ENCODE measurements around the gene ACHE. TPM values are rescaled to one million over a fixed set of nuclear protein-coding genes. Genes with fewer than 3 reads are reported as not detected.

ACHE gene
- total and polyA plus RNA-seq, 7 donors: 3.0 to 20.6 (median 5.7) TPM

DNA sequence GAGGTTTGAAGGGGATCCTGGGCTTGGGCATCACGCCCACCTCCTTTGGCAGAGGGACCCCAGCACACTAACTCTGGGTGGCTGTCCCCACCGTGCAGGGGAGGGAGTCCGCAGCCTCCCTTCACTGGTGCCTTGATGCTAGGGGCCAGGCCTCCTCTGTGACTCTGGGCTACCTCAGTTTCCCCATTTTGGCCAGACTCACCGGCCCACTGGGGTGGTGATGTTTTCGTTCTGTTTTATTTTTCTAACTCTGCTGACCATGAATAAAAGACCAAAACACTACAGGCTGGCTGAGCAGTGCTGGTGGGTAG lies 29.0 kb downstream of the ACHE start:
- Histone ChIP-seq H3K27ac (peak overlapping the region; percentile 95 to 97 (median 96)), H3K27me3 (no peaks in the 10 kb centered on the region), H3K4me1 (peaks cover 0 to 38% (median 34%) of the 10 kb centered on the region in 4 donors), H3K4me3 (peak overlapping the region; percentile 73 to 89 (median 82)), H3K36me3 (peaks cover 0 to 27% (median 15%) of the 10 kb centered on the region in 4 donors), H3K9me3 (no peaks in the 10 kb centered on the region)
- no peak for TF ChIP-seq POLR2A (IDR thresholded peaks at IDR 0.05)
- TF ChIP-seq, protein P1, sequence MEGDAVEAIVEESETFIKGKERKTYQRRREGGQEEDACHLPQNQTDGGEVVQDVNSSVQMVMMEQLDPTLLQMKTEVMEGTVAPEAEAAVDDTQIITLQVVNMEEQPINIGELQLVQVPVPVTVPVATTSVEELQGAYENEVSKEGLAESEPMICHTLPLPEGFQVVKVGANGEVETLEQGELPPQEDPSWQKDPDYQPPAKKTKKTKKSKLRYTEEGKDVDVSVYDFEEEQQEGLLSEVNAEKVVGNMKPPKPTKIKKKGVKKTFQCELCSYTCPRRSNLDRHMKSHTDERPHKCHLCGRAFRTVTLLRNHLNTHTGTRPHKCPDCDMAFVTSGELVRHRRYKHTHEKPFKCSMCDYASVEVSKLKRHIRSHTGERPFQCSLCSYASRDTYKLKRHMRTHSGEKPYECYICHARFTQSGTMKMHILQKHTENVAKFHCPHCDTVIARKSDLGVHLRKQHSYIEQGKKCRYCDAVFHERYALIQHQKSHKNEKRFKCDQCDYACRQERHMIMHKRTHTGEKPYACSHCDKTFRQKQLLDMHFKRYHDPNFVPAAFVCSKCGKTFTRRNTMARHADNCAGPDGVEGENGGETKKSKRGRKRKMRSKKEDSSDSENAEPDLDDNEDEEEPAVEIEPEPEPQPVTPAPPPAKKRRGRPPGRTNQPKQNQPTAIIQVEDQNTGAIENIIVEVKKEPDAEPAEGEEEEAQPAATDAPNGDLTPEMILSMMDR (IDR thresholded peaks at IDR 0.05): no peak
- no peak for TF ChIP-seq EP300 (IDR thresholded peaks at IDR 0.05)
- no peak for TF ChIP-seq POLR2AphosphoS5 (IDR thresholded peaks at IDR 0.05)
- intact Hi-C loops (cut with DNase I): loop anchor here (5.0 to 10.0 kb wide), 2 partner anchors 159 to 392 kb away; partner anchors contain the start of genes POP7 and TSC22D4
- DNase-seq: no peak
- 27 to 52% methylated on average over 5 of the region's 5 CpGs for WGBS, 2 donors

DNA sequence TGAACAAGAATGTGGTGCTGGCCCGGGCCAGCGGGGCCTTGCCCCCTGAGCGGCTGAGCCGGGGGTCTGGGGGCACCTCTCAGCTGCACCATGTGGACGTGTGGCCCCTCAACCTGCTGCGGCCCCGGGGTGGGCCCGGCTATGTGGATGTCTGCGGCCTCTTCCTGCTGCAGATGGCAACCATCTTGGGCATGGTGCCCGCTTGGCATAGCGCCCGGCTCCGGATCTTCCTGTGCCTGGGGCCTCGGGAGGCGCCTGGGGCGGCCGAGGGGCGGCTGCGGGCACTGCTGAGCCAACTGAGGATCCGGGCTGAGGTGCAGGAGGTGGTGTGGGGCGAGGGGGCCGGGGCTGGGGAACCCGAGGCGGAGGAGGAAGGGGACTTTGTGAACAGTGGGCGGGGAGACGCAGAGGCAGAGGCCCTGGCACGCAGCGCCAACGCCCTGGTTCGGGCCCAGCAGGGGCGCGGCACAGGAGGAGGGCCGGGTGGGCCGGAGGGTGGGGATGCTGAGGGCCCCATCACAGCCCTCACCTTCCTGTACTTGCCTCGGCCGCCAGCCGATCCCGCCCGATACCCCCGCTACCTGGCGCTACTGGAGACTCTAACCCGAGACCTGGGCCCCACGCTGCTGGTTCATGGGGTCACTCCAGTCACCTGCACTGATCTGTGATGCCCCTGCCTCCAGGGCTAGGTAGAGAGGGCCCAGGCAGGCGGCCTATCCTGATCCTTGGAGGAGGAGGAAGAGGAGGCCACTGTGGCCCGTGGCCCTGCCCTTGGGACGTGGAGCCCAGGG lies 29.6 kb downstream of the ACHE start:
- intact Hi-C loops (cut with DNase I): loop anchor here (5.0 to 10.0 kb wide), 2 partner anchors 159 to 391 kb away; partner anchors contain the start of genes POP7 and TSC22D4
- WGBS, 2 donors: 17 to 57% methylated on average over 46 of the region's 46 CpGs

DNA sequence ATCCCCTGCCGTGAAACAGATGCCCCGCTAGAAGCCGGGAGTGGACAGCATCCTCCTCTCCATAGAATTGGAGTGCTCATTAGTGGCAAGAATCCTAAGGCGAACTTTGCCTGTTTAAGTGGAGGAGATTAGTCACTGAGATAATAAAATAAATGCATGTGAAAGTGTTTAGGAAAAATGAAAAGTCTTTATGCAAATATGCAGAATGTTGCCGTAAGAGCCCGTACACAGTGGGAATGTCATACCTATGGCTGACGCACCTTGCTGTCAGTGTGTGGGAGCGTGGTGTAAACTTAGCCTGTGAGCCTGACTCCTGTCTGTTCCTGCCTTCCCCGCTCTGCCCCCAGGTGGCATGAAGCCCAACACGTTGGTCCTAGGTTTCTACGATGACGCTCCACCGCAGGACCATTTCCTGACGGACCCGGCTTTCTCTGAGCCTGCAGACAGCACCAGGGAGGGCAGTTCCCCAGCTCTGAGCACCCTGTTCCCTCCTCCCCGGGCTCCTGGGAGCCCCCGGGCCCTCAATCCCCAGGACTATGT lies 30.2 kb downstream of the ACHE start:
- peaks cover 0 to 38% (median 34%) of the 10 kb centered on the region in 4 donors for H3K4me1 ChIP-seq
- H3K36me3 ChIP-seq: peaks cover 0 to 27% (median 15%) of the 10 kb centered on the region in 4 donors
- no peak for DNase-seq
- WGBS, 2 donors: 79 to 82% methylated on average over 17 of the region's 17 CpGs
- H3K4me3 ChIP-seq: peak overlapping the region in 2 of 4 donors; percentile 87 to 89
- no peaks in the 10 kb centered on the region for H3K9me3 ChIP-seq
- peak overlapping the region; percentile 95 to 97 (median 96) for H3K27ac ChIP-seq
- TF ChIP-seq EP300 (IDR thresholded peaks at IDR 0.05) (no peak), POLR2A (IDR thresholded peaks at IDR 0.05) (no peak)
- intact Hi-C loops (cut with DNase I): loop anchor here (5.0 to 10.0 kb wide), 2 partner anchors 158 to 391 kb away; partner anchors contain the start of genes POP7 and TSC22D4
- H3K27me3 ChIP-seq: no peaks in the 10 kb centered on the region

More for the DNA sequence above, 29.6 kb downstream of the ACHE start:
- peak overlapping the region; percentile 73 to 89 (median 82) for H3K4me3 ChIP-seq
- peak; percentile 95 for DNase-seq
- peak overlapping the region; percentile 95 to 97 (median 96) for H3K27ac ChIP-seq
- H3K27me3 ChIP-seq: no peaks in the 10 kb centered on the region
- TF ChIP-seq POLR2A (IDR thresholded peaks at IDR 0.05) (peak in 1 of 2 donors; percentile 15), POLR2AphosphoS5 (IDR thresholded peaks at IDR 0.05) (peak in 3 of 4 donors; percentile 45 to 71 (median 58))
- TF ChIP-seq, protein P1 (IDR thresholded peaks at IDR 0.05): no peak
- H3K4me1 ChIP-seq: peaks cover 0 to 38% (median 34%) of the 10 kb centered on the region in 4 donors
- peaks cover 0 to 27% (median 14%) of the 10 kb centered on the region in 4 donors for H3K36me3 ChIP-seq
- no peaks in the 10 kb centered on the region for H3K9me3 ChIP-seq

DNA sequence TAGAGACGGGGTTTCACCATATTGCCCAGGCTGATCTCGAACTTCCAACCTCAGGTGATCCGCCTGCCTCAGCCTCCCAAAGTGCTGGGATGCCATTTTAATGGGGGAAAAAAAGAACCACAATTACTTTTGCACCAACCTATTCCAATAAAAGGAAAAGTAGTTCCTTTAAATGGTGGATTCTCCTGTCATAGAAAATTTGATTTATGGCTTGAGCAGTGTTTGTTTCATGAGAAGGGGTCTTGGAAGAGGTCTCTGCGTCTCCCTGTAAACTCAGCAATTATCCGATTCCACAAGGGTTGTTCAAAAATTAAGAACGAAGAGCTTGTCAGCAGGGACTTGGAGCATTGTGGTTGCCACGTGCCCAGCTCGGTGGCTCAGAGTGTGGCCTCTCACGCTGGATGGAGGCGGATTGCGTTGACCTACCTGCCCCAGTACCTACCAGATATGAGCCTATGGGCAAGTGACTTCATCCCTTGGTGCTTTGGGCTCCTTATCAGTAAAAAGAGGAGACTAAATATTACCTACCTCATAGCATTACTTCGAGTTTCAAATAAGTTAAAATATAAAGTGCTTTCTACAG lies 31.3 kb downstream of the ACHE start:
- peaks cover 0 to 38% (median 32%) of the 10 kb centered on the region in 4 donors for H3K4me1 ChIP-seq
- H3K27ac ChIP-seq: no peak overlapping the region
- 93% methylated on average over 12 of the region's 12 CpGs for WGBS, 2 donors
- intact Hi-C loops (cut with DNase I): loop anchor here (10.0 kb wide), 1 partner anchor 390 kb away; the partner anchor contains the start of gene TSC22D4
- no peaks in the 10 kb centered on the region for H3K27me3 ChIP-seq
- peaks cover 0 to 33% (median 14%) of the 10 kb centered on the region in 4 donors for H3K36me3 ChIP-seq
- no peak for DNase-seq
- no peak overlapping the region for H3K4me3 ChIP-seq
- no peak for TF ChIP-seq POLR2A (IDR thresholded peaks at IDR 0.05)
- TF ChIP-seq POLR2AphosphoS5 (IDR thresholded peaks at IDR 0.05): no peak
- no peak for TF ChIP-seq EP300 (IDR thresholded peaks at IDR 0.05)
- TF ChIP-seq, protein P1 (IDR thresholded peaks at IDR 0.05): no peak
- H3K9me3 ChIP-seq: no peaks in the 10 kb centered on the region

Measured in sigmoid colon (tissue), 7 donors.